ENCODE data around the gene IBA57.

The IBA57 gene

GRCh38 chr1:228177721-228178710 lies 12.4 kb downstream of the IBA57 start:
- TF ChIP-seq PATZ1 (CRISPR knock-in tag; IDR thresholded peaks at IDR 0.05; ENCODE audit: borderline replicate concordance) (no peak), CREB5 (CRISPR knock-in tag; IDR thresholded peaks at IDR 0.05; ENCODE audit: low read depth) (no peak)
- no peak for ATAC-seq

- no peak for ATAC-seq
- TF ChIP-seq ZNF565 (CRISPR knock-in tag; conservative IDR thresholded peaks at IDR 0.05; ENCODE audit: low read depth): no peak
- no peak for TF ChIP-seq ARNTL (CRISPR knock-in tag; IDR thresholded peaks at IDR 0.05; ENCODE audit: borderline replicate concordance, low read depth)
- no peak for TF ChIP-seq CSDC2 (CRISPR knock-in tag; IDR thresholded peaks at IDR 0.05)
- TF ChIP-seq PATZ1 (CRISPR knock-in tag; IDR thresholded peaks at IDR 0.05; ENCODE audit: borderline replicate concordance): no peak
- no peak for TF ChIP-seq BACH2 (CRISPR knock-in tag; IDR thresholded peaks at IDR 0.05; ENCODE audit: borderline replicate concordance)
- no peak for TF ChIP-seq PPARA (CRISPR knock-in tag; IDR thresholded peaks at IDR 0.05; ENCODE audit: borderline replicate concordance)
- no peak for TF ChIP-seq ZNF8 (CRISPR knock-in tag; IDR thresholded peaks at IDR 0.05)
- no peak for TF ChIP-seq RARB (CRISPR knock-in tag; IDR thresholded peaks at IDR 0.05)
- TF ChIP-seq GLIS3 (CRISPR knock-in tag; IDR thresholded peaks at IDR 0.05): no peak
- no peak for TF ChIP-seq ISL1 (CRISPR knock-in tag; IDR thresholded peaks at IDR 0.05)
- no peak; the same call in 1 of the 2 replicates for TF ChIP-seq TCF4 (CRISPR knock-in tag; IDR thresholded peaks at IDR 0.05; ENCODE audit: borderline replicate concordance)
- no peak for TF ChIP-seq TOX (CRISPR knock-in tag; IDR thresholded peaks at IDR 0.05; ENCODE audit: borderline replicate concordance)
- TF ChIP-seq ZC3H10 (CRISPR knock-in tag; IDR thresholded peaks at IDR 0.05): no peak
- no peak for TF ChIP-seq ZFP30 (CRISPR knock-in tag; IDR thresholded peaks at IDR 0.05)
Observed at GRCh38 chr1:228178737-228179684, 13.4 kb downstream of the IBA57 start.

GRCh38 chr1:228180271-228180958 lies 14.8 kb downstream of the IBA57 start:
- peak; percentile 61 for ATAC-seq
- TF ChIP-seq ARNTL (CRISPR knock-in tag; IDR thresholded peaks at IDR 0.05; ENCODE audit: borderline replicate concordance, low read depth): no peak
- TF ChIP-seq CSDC2 (CRISPR knock-in tag; IDR thresholded peaks at IDR 0.05): no peak
- no peak for TF ChIP-seq SNAI2 (CRISPR knock-in tag; IDR thresholded peaks at IDR 0.05)
- TF ChIP-seq ZC3H10 (CRISPR knock-in tag; IDR thresholded peaks at IDR 0.05): no peak
- TF ChIP-seq POU6F1 (CRISPR knock-in tag; IDR thresholded peaks at IDR 0.05; ENCODE audit: borderline replicate concordance, low read depth): no peak
- no peak for TF ChIP-seq RARB (CRISPR knock-in tag; IDR thresholded peaks at IDR 0.05)
- TF ChIP-seq BACH2 (CRISPR knock-in tag; IDR thresholded peaks at IDR 0.05; ENCODE audit: borderline replicate concordance): no peak
- no peak for TF ChIP-seq TOX (CRISPR knock-in tag; IDR thresholded peaks at IDR 0.05; ENCODE audit: borderline replicate concordance)
- TF ChIP-seq ISL1 (CRISPR knock-in tag; IDR thresholded peaks at IDR 0.05): no peak
- no peak for TF ChIP-seq OSR1 (CRISPR knock-in tag; IDR thresholded peaks at IDR 0.05)
- TF ChIP-seq PATZ1 (CRISPR knock-in tag; IDR thresholded peaks at IDR 0.05; ENCODE audit: borderline replicate concordance): no peak
- no peak for TF ChIP-seq CSRNP3 (CRISPR knock-in tag; IDR thresholded peaks at IDR 0.05)
- TF ChIP-seq ESRRG (CRISPR knock-in tag; IDR thresholded peaks at IDR 0.05): no peak
